ENCODE results near the gene GALNTL6. TPM values are rescaled to one million over a fixed set of nuclear protein-coding genes. Genes with fewer than 3 reads are reported as not detected.

GALNTL6 gene
- total RNA-seq, 1 donor from 2014 or later: 1.7 TPM

DNA sequence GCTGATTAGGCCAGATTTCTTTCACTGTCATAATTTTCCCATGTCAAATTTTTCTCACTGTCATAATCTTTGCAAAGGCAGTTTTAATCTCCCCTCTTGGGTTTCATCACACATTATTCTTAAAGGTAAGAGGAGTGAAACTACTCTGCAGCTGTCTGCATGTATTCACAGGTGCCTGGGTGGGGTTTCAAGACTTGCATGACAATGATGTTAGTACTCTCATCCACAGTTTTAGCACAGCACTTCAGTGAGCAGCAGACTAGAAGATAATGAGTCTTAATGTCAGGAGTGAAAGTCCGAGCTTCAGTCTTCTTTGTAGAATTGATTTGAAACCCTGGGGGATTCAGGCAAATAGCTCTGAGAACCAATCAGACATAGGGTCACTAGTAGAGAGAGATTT lies 1172.9 kb downstream of the GALNTL6 start:
- peaks cover 11% of the 10 kb centered on the region for H3K36me3 Mint-ChIP-seq
- TF ChIP-seq, protein P1, sequence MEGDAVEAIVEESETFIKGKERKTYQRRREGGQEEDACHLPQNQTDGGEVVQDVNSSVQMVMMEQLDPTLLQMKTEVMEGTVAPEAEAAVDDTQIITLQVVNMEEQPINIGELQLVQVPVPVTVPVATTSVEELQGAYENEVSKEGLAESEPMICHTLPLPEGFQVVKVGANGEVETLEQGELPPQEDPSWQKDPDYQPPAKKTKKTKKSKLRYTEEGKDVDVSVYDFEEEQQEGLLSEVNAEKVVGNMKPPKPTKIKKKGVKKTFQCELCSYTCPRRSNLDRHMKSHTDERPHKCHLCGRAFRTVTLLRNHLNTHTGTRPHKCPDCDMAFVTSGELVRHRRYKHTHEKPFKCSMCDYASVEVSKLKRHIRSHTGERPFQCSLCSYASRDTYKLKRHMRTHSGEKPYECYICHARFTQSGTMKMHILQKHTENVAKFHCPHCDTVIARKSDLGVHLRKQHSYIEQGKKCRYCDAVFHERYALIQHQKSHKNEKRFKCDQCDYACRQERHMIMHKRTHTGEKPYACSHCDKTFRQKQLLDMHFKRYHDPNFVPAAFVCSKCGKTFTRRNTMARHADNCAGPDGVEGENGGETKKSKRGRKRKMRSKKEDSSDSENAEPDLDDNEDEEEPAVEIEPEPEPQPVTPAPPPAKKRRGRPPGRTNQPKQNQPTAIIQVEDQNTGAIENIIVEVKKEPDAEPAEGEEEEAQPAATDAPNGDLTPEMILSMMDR (conservative IDR thresholded peaks at IDR 0.05): no peak
- H3K9me3 Mint-ChIP-seq: peaks cover 22% of the 10 kb centered on the region
- H3K27ac Mint-ChIP-seq: peak overlapping the region; percentile 76
- DNase-seq (ENCODE audit: extremely low spot score, unreplicated experiment): no peak
- H3K27me3 Mint-ChIP-seq: no peaks in the 10 kb centered on the region
- no peak overlapping the region for H3K4me3 Mint-ChIP-seq
- peaks cover 22% of the 10 kb centered on the region for H3K4me1 Mint-ChIP-seq (ENCODE audit: unreplicated experiment)

DNA sequence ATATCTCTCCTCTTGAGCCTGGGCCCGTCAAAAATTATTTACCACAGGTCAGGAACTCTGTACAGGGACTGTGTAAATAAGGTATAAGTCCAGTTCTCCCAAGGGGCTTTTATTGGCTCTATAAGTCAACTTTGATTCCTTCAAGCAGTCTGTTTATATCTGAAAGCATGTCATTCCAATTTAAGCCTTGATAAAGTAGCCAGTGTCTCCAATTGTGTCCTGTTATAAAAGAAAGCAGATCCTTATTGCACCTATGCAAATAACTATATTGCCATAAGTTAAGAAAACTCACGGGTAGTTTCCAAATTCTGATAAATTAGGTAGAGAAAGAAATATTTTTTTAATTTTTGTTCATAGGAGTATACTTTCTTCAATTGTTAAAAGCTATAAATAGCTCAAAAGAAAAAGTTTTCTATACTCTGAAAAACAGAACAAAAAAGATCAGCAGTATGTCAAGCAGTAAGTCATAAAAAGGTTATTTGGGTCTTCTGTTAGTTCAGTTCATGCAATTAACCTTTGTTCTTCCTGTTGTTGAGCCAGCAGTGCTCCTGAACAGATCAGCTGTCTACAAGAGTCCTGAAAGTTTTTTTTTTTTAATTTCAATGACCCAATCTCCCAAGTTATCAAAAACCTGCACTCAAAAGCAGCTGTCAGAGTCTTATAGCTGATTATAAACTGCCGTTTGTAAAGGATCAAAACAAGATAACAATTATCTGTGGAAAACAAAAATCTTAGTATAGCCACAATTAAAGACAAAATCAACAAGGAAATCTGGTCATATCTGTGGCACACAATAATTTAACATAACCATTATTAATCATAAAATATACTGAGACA lies 1177.0 kb downstream of the GALNTL6 start:
- TF ChIP-seq, protein P1 (conservative IDR thresholded peaks at IDR 0.05): no peak
- Mint-ChIP-seq H3K4me1 (ENCODE audit: unreplicated experiment) (peaks cover 28% of the 10 kb centered on the region), H3K9me3 (peaks cover 18% of the 10 kb centered on the region), H3K36me3 (peaks cover 8% of the 10 kb centered on the region), H3K27ac (no peak overlapping the region), H3K4me3 (no peak overlapping the region), H3K27me3 (no peaks in the 10 kb centered on the region)
- no peak for DNase-seq (ENCODE audit: extremely low spot score, unreplicated experiment)

DNA sequence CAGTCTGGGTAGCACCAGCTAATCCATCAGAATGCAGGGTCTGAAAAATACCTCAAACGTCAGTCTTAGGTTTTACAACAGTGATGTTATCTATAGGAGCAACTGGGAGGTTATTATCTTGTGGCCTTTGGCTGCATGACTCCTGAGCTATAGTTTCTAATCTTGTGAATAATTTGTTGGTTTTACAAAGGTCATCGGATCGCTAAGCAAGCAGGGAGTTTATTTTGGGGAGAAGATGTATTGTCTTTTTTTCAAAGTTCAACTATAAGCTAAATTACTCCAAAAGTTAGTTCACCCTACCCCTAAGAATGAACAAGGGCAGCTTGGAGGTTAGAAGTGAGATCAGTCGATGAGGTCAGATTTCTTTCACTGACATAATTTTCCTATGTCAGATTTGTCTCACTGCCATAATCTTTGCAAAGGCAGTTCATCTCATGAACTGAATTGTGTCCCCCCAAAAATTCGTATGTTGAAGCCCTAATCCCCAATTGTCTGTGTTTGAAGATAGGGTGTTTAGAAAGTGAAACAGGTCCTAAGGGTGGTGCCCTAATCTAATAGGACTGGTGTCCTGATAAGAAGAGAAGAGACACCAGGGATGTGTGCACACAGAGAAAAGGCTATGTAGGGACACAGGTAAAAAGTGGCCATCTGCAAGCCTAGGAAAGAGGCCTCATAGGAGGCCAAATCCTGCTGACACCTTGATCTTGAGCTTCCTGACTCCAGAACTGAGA lies 1179.6 kb downstream of the GALNTL6 start:
- Mint-ChIP-seq H3K9me3 (peaks cover 13% of the 10 kb centered on the region), H3K27ac (no peak overlapping the region), H3K4me1 (ENCODE audit: unreplicated experiment) (peaks cover 32% of the 10 kb centered on the region), H3K4me3 (no peak overlapping the region), H3K36me3 (peaks cover 8% of the 10 kb centered on the region), H3K27me3 (no peaks in the 10 kb centered on the region)
- TF ChIP-seq, protein P1 (conservative IDR thresholded peaks at IDR 0.05): no peak
- DNase-seq (ENCODE audit: extremely low spot score, unreplicated experiment): no peak

DNA sequence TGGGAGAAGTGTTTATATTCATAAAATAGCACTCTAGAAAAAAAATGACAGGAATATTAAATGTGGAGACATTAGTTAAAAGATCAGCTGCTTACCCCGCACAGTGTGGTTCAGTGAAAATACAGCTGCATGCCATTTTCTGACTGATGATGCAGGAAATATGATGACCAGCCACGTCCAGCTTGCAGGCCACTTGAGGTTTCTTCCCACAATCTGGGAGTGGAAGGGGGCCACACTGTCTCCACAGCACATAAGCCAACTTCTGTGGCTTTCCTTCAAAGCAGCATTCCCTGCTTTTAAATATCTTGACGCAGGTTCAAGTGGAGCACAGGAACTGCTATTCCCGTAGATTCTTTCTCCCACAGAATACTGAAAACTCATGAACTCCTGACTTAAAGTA lies 1182.0 kb downstream of the GALNTL6 start:
- Mint-ChIP-seq H3K4me3 (no peak overlapping the region), H3K4me1 (ENCODE audit: unreplicated experiment) (peaks cover 30% of the 10 kb centered on the region), H3K27ac (no peak overlapping the region), H3K27me3 (no peaks in the 10 kb centered on the region), H3K9me3 (peaks cover 3% of the 10 kb centered on the region), H3K36me3 (no peaks in the 10 kb centered on the region)
- TF ChIP-seq, protein P1 (conservative IDR thresholded peaks at IDR 0.05): no peak
- no peak for DNase-seq (ENCODE audit: extremely low spot score, unreplicated experiment)

DNA sequence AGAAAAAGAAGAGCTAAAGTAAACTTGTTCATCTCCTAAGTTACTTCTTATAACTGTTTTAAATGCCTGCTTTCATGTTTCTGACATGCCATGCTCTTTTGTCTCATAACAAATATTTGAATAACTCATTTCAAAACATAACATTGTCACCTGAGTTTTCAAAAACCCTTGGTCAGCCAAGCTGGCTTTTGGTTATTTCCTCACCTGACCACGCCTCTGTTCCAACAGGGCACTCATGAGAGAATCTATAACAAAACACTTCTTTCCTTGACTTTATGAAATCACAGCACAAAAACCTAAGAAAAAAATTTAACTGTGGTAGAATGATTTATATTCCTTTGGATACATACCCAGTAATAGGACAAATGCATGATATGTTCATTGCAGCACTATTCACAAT lies 1182.5 kb downstream of the GALNTL6 start:
- peak overlapping the region; percentile 62 for H3K27ac Mint-ChIP-seq
- peaks cover 3% of the 10 kb centered on the region for H3K9me3 Mint-ChIP-seq

More for the DNA sequence above, 1182.5 kb downstream of the GALNTL6 start:
- H3K4me1 Mint-ChIP-seq (ENCODE audit: unreplicated experiment): peaks cover 30% of the 10 kb centered on the region
- DNase-seq (ENCODE audit: extremely low spot score, unreplicated experiment): no peak
- H3K27me3 Mint-ChIP-seq: no peaks in the 10 kb centered on the region
- no peak overlapping the region for H3K4me3 Mint-ChIP-seq
- TF ChIP-seq, protein P1 (conservative IDR thresholded peaks at IDR 0.05): no peak
- no peaks in the 10 kb centered on the region for H3K36me3 Mint-ChIP-seq
